ENCODE data around the gene TTC34. TPM values are rescaled to one million over a fixed set of nuclear protein-coding genes. Genes with fewer than 3 reads are reported as not detected.

The TTC34 gene
- total RNA-seq, 1 experiment from 2014 or later = 0.79 TPM

DNA sequence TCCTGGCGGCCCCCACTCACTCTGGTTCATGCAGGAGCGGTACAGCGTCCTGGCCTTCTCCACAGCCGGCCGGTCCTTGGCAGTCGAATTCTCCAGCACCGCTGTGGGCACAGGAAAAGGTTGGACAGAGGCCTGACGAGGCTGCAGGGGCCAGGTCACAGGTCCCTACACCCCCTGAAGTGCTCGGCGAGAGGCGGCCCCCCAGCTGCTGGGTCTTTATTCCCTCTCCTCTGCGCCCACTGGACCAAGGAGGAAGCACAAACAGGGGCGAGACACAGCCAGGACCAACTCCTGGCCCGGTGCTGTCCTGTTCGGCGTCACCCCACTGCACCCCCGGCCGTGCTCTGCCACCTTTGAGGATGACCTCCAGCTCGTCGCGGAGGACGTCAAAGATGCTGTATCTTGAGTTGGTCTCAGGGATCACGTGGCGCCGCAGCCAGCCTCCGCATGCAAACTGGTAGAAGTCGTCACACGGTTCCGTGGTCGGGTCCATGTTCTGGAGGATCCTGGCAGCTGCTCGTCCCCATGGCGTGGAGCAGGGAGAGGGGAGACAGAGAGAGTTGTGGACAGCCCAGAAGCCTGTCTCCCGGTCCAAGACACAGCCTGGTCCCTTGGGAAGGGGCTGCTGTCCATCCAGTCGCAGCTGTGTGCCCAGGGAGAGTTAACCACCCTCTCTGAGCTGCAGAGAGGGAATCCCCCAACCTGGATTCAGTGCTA lies 192.0 kb downstream of the TTC34 start:
- CTCF ChIA-PET = no interaction called here
- TF ChIP-seq, protein P1, sequence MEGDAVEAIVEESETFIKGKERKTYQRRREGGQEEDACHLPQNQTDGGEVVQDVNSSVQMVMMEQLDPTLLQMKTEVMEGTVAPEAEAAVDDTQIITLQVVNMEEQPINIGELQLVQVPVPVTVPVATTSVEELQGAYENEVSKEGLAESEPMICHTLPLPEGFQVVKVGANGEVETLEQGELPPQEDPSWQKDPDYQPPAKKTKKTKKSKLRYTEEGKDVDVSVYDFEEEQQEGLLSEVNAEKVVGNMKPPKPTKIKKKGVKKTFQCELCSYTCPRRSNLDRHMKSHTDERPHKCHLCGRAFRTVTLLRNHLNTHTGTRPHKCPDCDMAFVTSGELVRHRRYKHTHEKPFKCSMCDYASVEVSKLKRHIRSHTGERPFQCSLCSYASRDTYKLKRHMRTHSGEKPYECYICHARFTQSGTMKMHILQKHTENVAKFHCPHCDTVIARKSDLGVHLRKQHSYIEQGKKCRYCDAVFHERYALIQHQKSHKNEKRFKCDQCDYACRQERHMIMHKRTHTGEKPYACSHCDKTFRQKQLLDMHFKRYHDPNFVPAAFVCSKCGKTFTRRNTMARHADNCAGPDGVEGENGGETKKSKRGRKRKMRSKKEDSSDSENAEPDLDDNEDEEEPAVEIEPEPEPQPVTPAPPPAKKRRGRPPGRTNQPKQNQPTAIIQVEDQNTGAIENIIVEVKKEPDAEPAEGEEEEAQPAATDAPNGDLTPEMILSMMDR (IDR thresholded peaks at IDR 0.05; ENCODE audit: insufficient read depth in 1 of 2, low read depth in 1 of 2, low read length in 1 of 2, severe bottlenecking in 1 of 2, unreplicated experiment in 1 of 2) = no peak
- intact Hi-C loops (cut with micrococcal nuclease; ENCODE audit: unreplicated experiment) = no loop called here

GRCh38 chr1:2607641-2608091 lies 193.8 kb downstream of the TTC34 start:
- Mint-ChIP-seq H3K27me3 (ENCODE audit: insufficient read depth, unreplicated experiment) (peaks cover under 1% of the 10 kb centered on the region), H3K4me1 (ENCODE audit: low read depth, unreplicated experiment) (no peaks in the 10 kb centered on the region), H3K9me3 (ENCODE audit: unreplicated experiment) (no peaks in the 10 kb centered on the region), H3K27ac (ENCODE audit: unreplicated experiment) (no peak overlapping the region), H3K36me3 (ENCODE audit: insufficient read depth, unreplicated experiment) (no peaks in the 10 kb centered on the region), H3K4me3 (ENCODE audit: unreplicated experiment) (no peak overlapping the region)
- H3K4me3 ChIP-seq (ENCODE audit: low read depth, low read length) = no peak overlapping the region
- BruUV-seq (replicated peaks) = no TSS peak
- no peak for DNase-seq
- CTCF ChIA-PET = no interaction called here
- TF ChIP-seq, protein P1 (IDR thresholded peaks at IDR 0.05; ENCODE audit: insufficient read depth in 1 of 2, low read depth in 1 of 2, low read length in 1 of 2, severe bottlenecking in 1 of 2, unreplicated experiment in 1 of 2) = no peak
- H3K36me3 ChIP-seq (ENCODE audit: control insufficient read depth, insufficient read depth, low read length) = no peaks in the 10 kb centered on the region
- POLR2A ChIA-PET = no interaction called here
- no peaks in the 10 kb centered on the region for H3K27me3 ChIP-seq (replicated peaks; ENCODE audit: control insufficient read depth, insufficient read depth, low read length)
- no peaks in the 10 kb centered on the region for H3K9me3 ChIP-seq
- intact Hi-C loops (cut with micrococcal nuclease; ENCODE audit: unreplicated experiment) = no loop called here
- H3K4me1 ChIP-seq = no peaks in the 10 kb centered on the region

More for the DNA sequence above, 192.0 kb downstream of the TTC34 start:
- Histone ChIP-seq H3K36me3 (ENCODE audit: control insufficient read depth, insufficient read depth, low read length) (no peaks in the 10 kb centered on the region), H3K4me1 (no peaks in the 10 kb centered on the region), H3K27me3 (replicated peaks; ENCODE audit: control insufficient read depth, insufficient read depth, low read length) (no peaks in the 10 kb centered on the region), H3K4me3 (ENCODE audit: low read depth, low read length) (no peak overlapping the region), H3K9me3 (no peaks in the 10 kb centered on the region)
- Mint-ChIP-seq H3K4me3 (ENCODE audit: unreplicated experiment) (no peak overlapping the region), H3K27me3 (ENCODE audit: insufficient read depth, unreplicated experiment) (no peaks in the 10 kb centered on the region), H3K4me1 (ENCODE audit: low read depth, unreplicated experiment) (no peaks in the 10 kb centered on the region), H3K36me3 (ENCODE audit: insufficient read depth, unreplicated experiment) (no peaks in the 10 kb centered on the region), H3K9me3 (ENCODE audit: unreplicated experiment) (no peaks in the 10 kb centered on the region), H3K27ac (ENCODE audit: unreplicated experiment) (no peak overlapping the region)
- BruUV-seq (replicated peaks) = no TSS peak
- no peak for DNase-seq
- POLR2A ChIA-PET = no interaction called here

DNA sequence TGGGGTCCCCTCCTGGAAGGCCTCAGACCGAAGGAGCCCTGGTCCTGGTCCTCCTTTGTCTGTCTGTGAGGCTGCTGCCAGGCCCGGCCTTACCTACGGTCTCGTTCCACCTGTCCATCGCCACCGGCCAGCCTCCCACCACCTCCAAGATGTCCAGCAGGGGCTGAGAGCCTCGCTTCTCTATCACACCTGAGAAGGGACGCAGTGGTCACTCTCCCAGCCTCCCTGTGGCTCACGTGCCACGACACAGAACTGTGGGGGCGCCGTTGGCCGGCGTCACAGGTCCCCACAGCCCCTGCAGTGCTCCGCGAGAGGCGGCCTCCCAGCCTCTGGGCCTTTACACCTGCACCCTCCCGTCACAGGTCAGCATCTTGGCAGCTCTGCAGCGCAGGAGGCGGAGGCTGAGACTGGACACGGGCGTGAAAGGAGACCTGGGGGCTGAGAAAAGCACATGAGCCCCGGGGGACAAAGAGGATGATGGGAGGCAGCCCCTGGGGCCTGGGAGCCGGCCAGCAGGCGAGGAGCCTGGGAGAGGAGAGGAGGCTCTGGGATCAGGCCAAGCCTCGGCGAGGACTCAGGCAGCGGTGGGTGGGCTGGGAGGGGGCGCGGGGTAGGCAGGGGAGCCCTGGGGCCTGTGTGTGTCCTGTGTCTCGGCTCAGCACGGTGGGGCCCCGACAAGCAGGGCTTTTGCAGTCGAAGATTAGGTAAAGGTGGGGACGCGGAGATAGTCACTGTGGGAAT lies 194.4 kb downstream of the TTC34 start:
- DNase-seq = no peak
- Mint-ChIP-seq H3K4me3 (ENCODE audit: unreplicated experiment) (no peak overlapping the region), H3K27me3 (ENCODE audit: insufficient read depth, unreplicated experiment) (peaks cover 5% of the 10 kb centered on the region), H3K9me3 (ENCODE audit: unreplicated experiment) (no peaks in the 10 kb centered on the region), H3K27ac (ENCODE audit: unreplicated experiment) (no peak overlapping the region), H3K4me1 (ENCODE audit: low read depth, unreplicated experiment) (no peaks in the 10 kb centered on the region), H3K36me3 (ENCODE audit: insufficient read depth, unreplicated experiment) (no peaks in the 10 kb centered on the region)
- intact Hi-C loops (cut with micrococcal nuclease; ENCODE audit: unreplicated experiment) = no loop called here
- Histone ChIP-seq H3K4me1 (no peaks in the 10 kb centered on the region), H3K36me3 (ENCODE audit: control insufficient read depth, insufficient read depth, low read length) (no peaks in the 10 kb centered on the region), H3K4me3 (ENCODE audit: low read depth, low read length) (no peak overlapping the region), H3K9me3 (no peaks in the 10 kb centered on the region), H3K27me3 (replicated peaks; ENCODE audit: control insufficient read depth, insufficient read depth, low read length) (no peaks in the 10 kb centered on the region)
- POLR2A ChIA-PET = no interaction called here
- TF ChIP-seq, protein P1 (IDR thresholded peaks at IDR 0.05; ENCODE audit: insufficient read depth in 1 of 2, low read depth in 1 of 2, low read length in 1 of 2, severe bottlenecking in 1 of 2, unreplicated experiment in 1 of 2) = no peak
- BruUV-seq (replicated peaks) = no TSS peak
- CTCF ChIA-PET = no interaction called here
